SH-SY5Y (cell line): ENCODE measurements around the gene CDH15.

Source experiments
- GATA2 ChIP-seq: IDR thresholded peaks from 2 replicates; pipeline ENCODE4 v1.6.1; 2011; ENCODE audit warnings: mild to moderate bottlenecking, low read depth, low read length
- GATA3 ChIP-seq: IDR thresholded peaks from 2 replicates; pipeline ENCODE4 v1.6.1; 2011; ENCODE audit warnings: low read depth, mild to moderate bottlenecking, low read length, moderate library complexity

DNA sequence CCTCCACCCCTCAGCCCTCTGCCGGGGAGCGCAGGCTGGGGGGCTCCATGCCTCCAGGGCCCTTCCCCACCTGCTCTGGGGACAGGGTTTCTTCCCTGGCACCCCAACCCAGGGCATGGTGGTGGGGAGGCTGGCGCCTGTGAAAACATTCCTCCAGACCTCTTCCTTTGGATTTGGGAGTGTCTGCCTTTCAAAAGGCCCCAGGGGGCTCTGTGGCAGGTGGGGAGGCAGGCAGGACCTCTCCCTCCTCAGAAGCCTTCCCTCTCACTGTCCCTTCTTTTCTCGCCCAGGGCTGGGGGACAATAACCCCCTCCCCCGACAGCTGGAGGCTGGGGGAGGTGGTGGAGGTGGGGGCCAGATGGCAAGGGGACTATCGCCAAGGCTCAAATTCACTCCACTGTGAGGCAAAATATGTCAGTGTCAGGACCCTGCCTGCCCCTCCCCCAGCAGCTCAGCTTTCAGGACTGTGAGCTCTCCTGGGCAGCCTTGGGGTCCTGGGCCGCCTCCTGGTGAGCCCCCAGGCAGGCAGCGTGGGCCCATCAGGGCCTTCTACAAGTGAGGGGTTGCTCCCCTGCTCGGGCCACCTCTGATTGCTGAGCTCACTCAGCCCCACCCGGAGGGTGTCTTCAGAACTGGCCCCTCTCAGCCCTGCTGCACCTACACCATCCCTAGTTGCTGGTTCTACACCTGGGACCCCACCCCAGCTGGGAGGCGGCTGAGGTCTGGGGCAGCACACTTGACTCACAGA, 1.8 kb downstream of the CDH15 start:
- TF ChIP-seq GATA2 (no peak), GATA3 (no peak)
